KG1 (cell line): ENCODE measurements around the gene GGNBP2.
"Not testable (repeated sequence)": the region's sequence is repeated elsewhere in the genome, so short reads cannot be mapped to it uniquely, and the experiment has no call there.

Source experiments
- DNase-seq: peaks from one replicate; lab custom pipeline; 2025; lab: John Stamatoyannopoulos, UW

The GGNBP2 gene

DNA sequence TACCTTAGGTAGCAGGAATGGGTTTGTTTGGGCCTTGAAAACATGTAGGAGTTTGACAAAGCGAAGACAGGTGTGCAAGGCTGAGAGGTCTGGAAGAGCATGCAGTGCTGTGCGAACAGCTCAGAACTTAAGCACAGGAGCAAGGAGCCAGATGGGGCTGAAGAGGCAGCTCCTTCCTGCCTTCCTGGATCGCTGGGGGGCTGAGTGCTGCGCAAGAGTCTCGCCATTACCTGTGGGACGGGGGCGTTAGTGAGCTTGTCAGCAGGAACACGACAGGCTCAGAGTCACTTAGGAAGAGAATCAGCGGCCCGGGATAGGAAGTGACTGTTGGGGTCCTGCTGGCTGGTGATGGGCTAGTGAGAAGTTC lies 56.2 kb downstream of the GGNBP2 start:
- no peak for DNase-seq

DNA sequence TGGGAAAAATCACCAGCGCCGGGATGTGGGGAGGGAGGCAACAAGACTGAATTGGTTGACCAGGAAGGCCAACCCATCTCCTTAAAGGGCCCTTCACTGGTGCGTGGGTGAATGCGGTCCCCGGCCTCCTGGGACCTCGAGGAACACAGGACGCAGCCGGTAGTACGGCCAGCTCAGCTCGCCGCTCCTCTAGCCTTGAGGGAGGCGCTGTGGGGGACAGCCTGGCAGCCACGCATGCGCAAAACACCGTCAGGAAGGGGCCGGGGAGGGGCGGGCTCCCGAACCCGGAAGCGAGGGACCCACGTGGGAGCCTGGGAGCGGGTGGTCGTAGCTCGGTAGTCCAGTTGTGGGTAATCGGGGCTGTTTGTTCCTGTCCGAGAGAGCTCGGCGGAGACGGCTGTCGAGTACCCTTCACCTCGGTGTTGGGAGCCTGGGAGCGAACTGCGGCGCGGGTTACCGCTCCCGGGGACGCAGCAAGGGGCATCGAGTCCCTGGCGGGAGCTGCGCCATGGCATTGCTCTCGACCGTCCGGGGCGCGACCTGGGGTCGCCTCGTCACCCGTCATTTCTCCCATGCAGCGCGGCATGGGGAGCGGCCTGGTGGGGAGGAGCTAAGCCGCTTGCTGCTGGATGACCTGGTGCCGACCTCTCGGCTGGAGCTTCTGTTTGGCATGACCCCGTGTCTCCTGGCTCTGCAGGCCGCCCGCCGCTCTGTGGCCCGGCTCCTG lies 56.7 kb downstream of the GGNBP2 start, which contains the start of gene MRM1:
TSS of gene MRM1 (plus strand) at position 281 of the 727 bp plus-strand sequence. CDS start at position 509, 228 bp downstream.
- DNase-seq, result peak; percentile 61

- no peak for DNase-seq
Measured at GRCh38 chr17:36602030-36602748, 57.5 kb downstream of the GGNBP2 start.

DNA sequence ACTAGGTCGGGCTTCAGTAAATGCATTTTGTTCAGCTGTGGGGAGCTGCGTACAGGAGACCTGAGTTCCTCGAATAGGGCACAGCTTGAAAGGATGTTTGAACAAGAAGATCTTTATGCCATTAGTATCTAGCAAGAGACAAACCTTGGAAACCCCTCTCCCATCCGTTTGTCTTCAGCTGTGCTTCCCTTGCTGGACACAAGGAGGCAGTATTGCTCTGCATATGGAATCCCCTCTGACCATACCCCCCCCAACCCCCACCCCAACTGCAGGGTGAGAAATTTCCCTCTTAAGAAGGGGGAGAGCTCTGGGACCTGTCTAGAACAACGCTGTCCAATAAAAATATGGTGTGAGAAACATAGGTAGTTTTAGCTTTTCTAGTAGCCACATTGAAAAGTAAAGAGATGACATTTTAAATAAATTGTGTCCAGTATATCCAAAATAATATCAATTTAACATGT lies 58.2 kb downstream of the GGNBP2 start:
- DNase-seq, result peak; percentile 55

GRCh38 chr17:36605028-36605427 lies 60.3 kb downstream of the GGNBP2 start:
- DNase-seq, result not testable (repeated sequence)

GRCh38 chr17:36608280-36608679 lies 63.6 kb downstream of the GGNBP2 start:
- DNase-seq, result no peak

DNA sequence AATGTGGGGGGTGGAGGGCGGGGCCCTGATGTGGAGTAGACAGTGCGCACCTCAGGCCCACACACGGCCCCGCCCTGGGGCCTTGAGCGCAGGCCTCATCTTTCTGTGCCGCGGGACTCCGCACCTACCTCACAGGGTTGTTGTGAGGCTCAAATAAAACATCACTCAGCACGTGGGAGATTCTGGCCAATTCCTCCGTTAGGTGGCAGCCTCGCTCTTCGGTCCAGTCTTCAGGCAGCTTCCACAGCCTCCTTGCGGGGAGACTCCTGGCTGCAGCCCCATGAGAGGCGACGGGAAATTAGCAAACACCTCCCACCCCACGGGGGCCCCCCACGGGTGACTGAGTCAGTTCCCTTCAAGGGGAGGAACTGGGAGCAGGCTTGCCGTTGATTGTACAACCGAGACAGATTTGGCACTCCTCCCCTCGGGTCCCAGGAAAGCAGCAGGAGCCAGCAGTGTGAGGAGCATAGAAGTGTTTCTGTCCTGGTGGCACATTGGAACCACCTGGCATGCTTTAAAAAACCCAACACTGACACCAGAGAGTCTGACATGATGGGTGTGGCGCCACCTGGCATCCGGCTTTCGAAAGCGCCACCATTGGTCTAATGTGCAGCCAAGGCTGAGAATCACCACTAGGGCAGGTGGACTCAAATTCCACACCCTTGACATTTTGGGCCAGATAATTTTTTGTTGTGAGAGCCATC lies 64.2 kb downstream of the GGNBP2 start:
- no peak for DNase-seq

- DNase-seq, result no peak
Measured at GRCh38 chr17:36609498-36609862, 64.8 kb downstream of the GGNBP2 start.

GRCh38 chr17:36610474-36610873 lies 65.8 kb downstream of the GGNBP2 start:
- DNase-seq, result no peak

DNA sequence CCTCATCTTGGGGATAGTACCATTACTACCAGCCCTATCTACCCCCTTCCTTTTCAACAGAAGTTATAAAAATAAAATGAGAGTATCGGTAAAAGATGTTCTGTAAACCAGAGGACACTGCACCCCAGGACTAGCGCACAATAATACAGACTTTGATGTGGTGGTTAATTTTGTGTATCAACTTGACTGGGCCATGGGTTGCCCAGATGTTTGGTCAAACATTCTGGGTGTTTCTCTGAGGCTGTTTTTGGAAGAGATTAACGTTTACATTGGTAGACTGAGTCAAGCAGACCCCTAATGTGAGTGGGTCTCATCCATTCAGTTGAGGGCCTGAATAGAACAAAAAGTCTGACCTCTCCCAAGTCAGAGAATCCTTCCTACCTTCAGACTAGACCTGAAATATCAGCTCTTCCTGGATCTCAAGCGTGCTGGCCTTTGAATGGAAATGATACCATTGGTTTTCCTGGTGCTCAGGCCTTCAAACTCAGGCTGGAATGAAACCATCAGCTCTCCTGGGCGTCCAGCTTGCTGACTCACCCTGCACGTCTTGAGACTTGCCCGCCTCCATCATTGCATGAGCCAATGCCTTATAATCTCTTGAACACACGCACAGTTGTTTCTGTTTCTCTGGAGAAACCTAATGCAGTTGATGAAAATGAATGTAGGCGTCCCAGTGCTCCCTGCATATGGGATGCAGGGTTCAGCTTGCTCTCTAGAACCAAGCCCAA lies 66.8 kb downstream of the GGNBP2 start:
- DNase-seq, result no peak

GRCh38 chr17:36612323-36612722 lies 67.6 kb downstream of the GGNBP2 start:
- DNase-seq, result no peak

- no peak for DNase-seq
Measured at GRCh38 chr17:36613155-36613554, 68.4 kb downstream of the GGNBP2 start.

GRCh38 chr17:36614081-36614480 lies 69.4 kb downstream of the GGNBP2 start:
- no peak for DNase-seq

- no peak for DNase-seq
Measured at GRCh38 chr17:36614933-36615332, 70.2 kb downstream of the GGNBP2 start.

- no peak for DNase-seq
Measured at GRCh38 chr17:36616061-36617029, 71.6 kb downstream of the GGNBP2 start.

DNA sequence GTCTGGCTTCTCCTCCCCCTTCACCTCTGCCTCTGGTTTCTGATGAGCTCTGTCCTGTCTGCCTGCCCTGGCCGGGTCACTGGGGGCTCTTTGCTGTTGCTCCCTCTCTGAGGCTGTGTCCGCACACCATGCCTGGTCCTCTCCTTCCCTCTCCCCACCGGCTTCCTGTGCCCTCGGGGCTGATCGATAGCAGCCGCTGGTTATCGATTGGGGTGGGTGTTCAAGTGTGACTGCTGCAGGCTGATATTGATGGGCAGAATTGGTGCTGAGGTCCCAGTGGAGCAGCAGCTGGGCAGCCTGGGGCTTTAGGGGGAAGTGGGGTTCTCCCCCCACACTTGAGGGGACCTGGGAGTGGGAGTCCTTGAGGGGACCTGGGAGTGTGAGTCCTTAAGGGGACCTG lies 73.1 kb downstream of the GGNBP2 start:
- no peak for DNase-seq

- no peak for DNase-seq
Measured at GRCh38 chr17:36623281-36623680, 78.6 kb downstream of the GGNBP2 start.

DNA sequence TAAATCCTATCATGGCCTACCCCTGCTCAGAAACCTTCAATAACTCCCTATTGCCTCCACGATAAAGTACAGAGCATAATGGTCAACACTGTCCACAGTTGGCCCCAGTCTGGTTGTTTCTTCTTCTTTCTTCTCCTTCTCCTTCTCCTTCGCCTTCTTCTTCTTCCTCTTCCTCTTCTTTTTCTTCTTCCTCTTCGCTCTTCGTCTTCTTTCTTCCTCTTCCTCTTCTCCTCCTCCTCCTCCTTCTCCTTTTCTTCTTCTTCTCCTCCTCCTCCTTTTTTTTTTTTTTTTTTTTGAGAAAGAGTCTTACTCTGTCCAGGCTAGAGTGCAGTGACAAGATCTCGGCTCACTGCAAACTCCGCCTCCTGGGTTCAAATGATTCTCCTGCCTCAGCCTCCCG lies 80.5 kb downstream of the GGNBP2 start:
- no peak for DNase-seq

DNA sequence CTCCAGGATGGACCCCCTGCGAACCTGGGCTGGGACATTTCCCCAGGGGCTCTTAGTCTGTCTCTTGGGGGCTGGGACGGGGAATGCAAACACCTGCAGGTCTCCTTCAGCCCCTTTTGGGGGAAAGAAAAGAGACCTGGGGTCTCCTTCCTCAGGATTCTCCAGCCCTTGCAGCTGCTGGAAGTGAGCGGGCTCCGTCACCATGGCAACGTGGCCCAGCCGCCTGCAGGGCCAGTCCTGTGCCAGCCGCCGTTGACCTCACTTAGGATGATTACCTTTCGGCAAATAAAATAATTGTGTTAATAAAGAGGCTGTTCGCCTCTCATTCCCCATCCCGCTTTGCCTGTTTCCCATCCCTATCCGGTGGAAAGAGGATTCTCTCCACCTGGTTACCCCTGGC lies 82.4 kb downstream of the GGNBP2 start:
- DNase-seq, result no peak

DNA sequence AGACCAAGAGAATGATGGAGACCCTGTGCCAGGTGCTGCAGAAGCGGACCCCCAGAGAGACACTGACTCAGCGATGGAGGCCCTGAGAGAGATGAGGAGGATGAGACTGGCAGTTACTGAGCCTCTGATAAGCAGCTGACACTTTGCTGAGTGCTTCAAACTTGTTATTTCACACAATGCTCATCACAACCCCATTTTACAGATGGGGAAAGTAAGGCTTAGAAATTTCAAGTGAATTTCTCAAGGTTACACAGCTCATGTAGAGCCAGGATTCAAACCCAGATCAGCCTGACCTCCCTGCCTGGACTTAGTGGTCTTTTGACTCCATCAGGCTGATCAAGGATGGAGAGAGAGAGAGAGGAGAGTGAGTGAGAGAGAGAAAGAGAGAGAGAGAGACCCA lies 83.9 kb downstream of the GGNBP2 start:
- DNase-seq, result no peak

DNA sequence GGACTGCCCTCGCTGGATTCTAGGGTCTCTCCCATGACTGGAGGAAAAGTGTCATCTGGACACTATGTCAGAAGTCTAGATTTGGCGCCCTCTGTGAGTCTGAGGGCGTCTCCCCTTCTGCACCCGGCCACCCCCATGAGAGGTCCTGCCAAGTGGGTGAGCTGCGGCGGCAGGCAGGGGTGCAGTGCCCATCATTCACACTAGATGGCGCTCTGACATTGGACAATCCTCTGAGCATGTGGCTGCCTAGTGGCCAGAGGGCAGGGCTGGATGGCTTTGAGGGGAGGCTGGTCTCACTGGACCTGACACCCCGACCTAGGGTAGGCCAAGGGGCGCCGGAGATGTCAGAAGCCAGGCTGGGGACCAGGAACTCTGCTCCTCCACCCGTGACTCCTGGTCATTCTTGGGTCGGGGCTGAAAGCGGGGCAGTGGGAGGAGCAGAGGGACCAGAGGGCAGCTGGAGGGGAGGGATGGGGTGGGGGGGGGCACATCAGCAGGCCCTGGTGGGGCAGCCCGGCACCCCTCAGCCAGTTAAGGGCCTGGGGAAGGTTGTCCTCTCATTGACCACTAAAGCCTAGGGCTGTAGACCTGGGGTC lies 84.6 kb downstream of the GGNBP2 start:
- peak; percentile 50 for DNase-seq
